Measurements from ENCODE around the gene NID1. TPM values are rescaled to one million over a fixed set of nuclear protein-coding genes. Genes with fewer than 3 reads are reported as not detected.

The NID1 gene
- total and polyA plus RNA-seq, 2 experiments from 2014 or later = 77.7 to 82.0 TPM

DNA sequence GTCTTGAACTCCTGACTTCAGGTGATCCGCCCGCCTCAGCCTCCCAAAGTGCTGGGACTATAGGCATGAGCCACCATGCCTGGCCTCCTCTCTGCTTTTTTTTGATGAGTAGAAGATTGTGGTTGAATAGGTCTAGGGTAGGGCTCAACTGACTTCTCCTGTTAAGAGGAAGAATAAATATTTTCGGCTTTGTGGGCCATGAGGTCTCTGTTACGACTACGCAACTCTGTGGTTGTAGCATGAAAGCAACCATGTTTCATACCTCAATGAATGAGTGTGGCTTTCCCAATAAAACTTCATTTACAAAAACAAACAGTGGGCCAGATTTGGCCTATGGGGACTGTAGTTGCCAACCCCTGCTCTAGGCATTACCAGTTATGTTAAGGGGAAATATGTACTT, 67.8 kb downstream of the NID1 start:
- no peaks in the 10 kb centered on the region for H3K27me3 ChIP-seq (replicated peaks; ENCODE audit: insufficient read depth)
- peaks cover 19% of the 10 kb centered on the region for H3K4me1 ChIP-seq (ENCODE audit: insufficient read depth)
- no peaks in the 10 kb centered on the region for H4K20me1 ChIP-seq (ENCODE audit: insufficient read depth)
- no peaks in the 10 kb centered on the region for H3K9me3 ChIP-seq (ENCODE audit: low read depth)
- H3K4me2 ChIP-seq (ENCODE audit: unreplicated experiment) = no peak overlapping the region
- in situ Hi-C loops (cut with MboI) = no loop called here
- no peaks in the 10 kb centered on the region for H3K79me2 ChIP-seq (ENCODE audit: insufficient read depth)
- DNase-seq = no peak
- no peak for TF ChIP-seq EZH2phosphoT487 (IDR thresholded peaks at IDR 0.05; ENCODE audit: insufficient read depth, low read depth)
- TF ChIP-seq EZH2 (IDR thresholded peaks at IDR 0.05; ENCODE audit: insufficient read depth, poor library complexity, severe bottlenecking) = no peak
- H3K9me2 ChIP-seq (ENCODE audit: insufficient read depth) = no peaks in the 10 kb centered on the region
- no peak overlapping the region for H3K27ac ChIP-seq
- H3F3A ChIP-seq (ENCODE audit: insufficient read depth) = 0 out of 2 replicates have a peak, but pooled peaks cover 3% of the 10 kb centered on the region
- H2AFZ ChIP-seq = no peak overlapping the region
- no peaks in the 10 kb centered on the region for H3K36me3 ChIP-seq (ENCODE audit: low read depth)
- no peak overlapping the region for H3K4me3 ChIP-seq
- WGBS, 2 experiments (ENCODE audit: low coverage in 1 of 2, low lambda C conversion rate in 2 of 2, missing lambda C conversion rate in 2 of 2) = 96 to 99% methylated on average over 4 to 5 of the region's 5 CpGs
- no peak overlapping the region for H3K9ac ChIP-seq

DNA sequence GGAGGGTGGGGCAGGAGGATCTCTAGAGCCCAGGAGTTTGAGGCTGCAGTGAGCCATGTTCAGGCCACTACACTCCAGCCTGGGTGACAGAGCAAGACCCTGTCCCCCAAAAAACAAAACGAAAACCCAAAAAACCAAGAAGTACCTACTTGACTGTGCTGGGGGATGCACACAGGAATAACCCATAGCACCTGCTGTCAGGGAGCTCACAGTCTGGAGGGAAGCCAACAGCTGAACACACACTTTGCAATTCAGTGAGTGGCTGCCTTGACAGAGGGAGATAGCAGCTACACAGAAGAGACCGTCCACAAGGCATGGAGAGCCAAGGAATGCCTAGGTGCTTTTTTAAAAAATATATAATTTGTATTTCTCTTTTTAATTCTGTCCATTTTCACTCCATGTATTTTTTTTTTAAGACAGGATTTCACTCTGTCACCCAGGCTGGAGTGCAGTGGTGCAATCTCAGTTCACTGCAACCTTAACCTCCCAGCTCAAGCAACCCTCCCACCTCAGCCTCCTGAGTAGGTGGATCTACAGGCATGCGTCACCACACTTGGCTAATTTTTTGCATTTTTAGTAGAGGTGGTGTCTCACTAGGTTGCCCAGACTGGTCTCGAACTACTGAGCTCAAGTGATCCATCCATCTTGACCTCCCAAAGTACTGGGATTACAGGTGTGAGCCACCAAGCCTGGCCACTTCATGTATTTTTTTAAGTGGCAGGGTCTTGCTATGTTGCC, 68.7 kb downstream of the NID1 start:
- Histone ChIP-seq H2AFZ (no peak overlapping the region), H3K9me2 (ENCODE audit: insufficient read depth) (no peaks in the 10 kb centered on the region), H3K27me3 (replicated peaks; ENCODE audit: insufficient read depth) (no peaks in the 10 kb centered on the region), H3K79me2 (ENCODE audit: insufficient read depth) (no peaks in the 10 kb centered on the region), H3K4me1 (ENCODE audit: insufficient read depth) (peaks cover 19% of the 10 kb centered on the region), H4K20me1 (ENCODE audit: insufficient read depth) (no peaks in the 10 kb centered on the region), H3K4me2 (ENCODE audit: unreplicated experiment) (no peak overlapping the region), H3K4me3 (no peak overlapping the region), H3K27ac (no peak overlapping the region), H3F3A (ENCODE audit: insufficient read depth) (0 out of 2 replicates have a peak, but pooled peaks cover 3% of the 10 kb centered on the region), H3K36me3 (ENCODE audit: low read depth) (no peaks in the 10 kb centered on the region), H3K9ac (no peak overlapping the region), H3K9me3 (ENCODE audit: low read depth) (no peaks in the 10 kb centered on the region)
- WGBS, 2 experiments (ENCODE audit: low coverage in 1 of 2, low lambda C conversion rate in 2 of 2, missing lambda C conversion rate in 2 of 2) = 96 to 97% methylated on average over 4 of the region's 4 CpGs
- in situ Hi-C loops (cut with MboI) = no loop called here
- TF ChIP-seq EZH2phosphoT487 (IDR thresholded peaks at IDR 0.05; ENCODE audit: insufficient read depth, low read depth) (no peak), EZH2 (IDR thresholded peaks at IDR 0.05; ENCODE audit: insufficient read depth, poor library complexity, severe bottlenecking) (no peak)
- DNase-seq = no peak

DNA sequence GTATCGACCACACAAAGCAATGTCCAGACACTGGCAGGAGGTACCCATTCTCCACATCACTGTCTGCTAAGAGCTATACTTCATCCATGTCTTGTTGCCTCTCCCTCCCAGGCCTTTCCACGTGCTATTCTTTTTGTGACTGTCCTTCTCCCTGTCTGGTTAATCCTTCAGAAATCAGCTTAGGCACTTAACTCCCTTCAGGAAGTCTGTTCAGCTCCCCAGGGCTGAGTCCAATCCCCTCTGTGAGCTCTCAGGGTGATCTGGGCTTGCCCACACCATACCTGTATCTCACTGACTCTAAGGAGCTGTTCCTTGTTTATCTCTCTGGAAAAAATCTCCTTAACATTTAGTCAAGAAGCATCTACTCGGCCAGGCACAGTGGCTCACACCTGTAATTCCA, 69.4 kb downstream of the NID1 start:
- in situ Hi-C loops (cut with MboI) = no loop called here
- H3K9ac ChIP-seq = no peak overlapping the region
- 84 to 92% methylated on average over 3 of the region's 3 CpGs for WGBS, 2 experiments (ENCODE audit: low coverage in 1 of 2, low lambda C conversion rate in 2 of 2, missing lambda C conversion rate in 2 of 2)
- H3K27me3 ChIP-seq (replicated peaks; ENCODE audit: insufficient read depth) = no peaks in the 10 kb centered on the region
- no peaks in the 10 kb centered on the region for H3K79me2 ChIP-seq (ENCODE audit: insufficient read depth)
- no peaks in the 10 kb centered on the region for H4K20me1 ChIP-seq (ENCODE audit: insufficient read depth)
- no peaks in the 10 kb centered on the region for H3K9me2 ChIP-seq (ENCODE audit: insufficient read depth)
- H3K9me3 ChIP-seq (ENCODE audit: low read depth) = no peaks in the 10 kb centered on the region
- no peak for DNase-seq
- no peak overlapping the region for H3K4me2 ChIP-seq (ENCODE audit: unreplicated experiment)
- H3K27ac ChIP-seq = no peak overlapping the region
- H3K4me3 ChIP-seq = no peak overlapping the region
- H3F3A ChIP-seq (ENCODE audit: insufficient read depth) = 0 out of 2 replicates have a peak, but pooled peaks cover 8% of the 10 kb centered on the region
- TF ChIP-seq EZH2 (IDR thresholded peaks at IDR 0.05; ENCODE audit: insufficient read depth, poor library complexity, severe bottlenecking) (no peak), EZH2phosphoT487 (IDR thresholded peaks at IDR 0.05; ENCODE audit: insufficient read depth, low read depth) (no peak)
- no peak overlapping the region for H2AFZ ChIP-seq
- H3K4me1 ChIP-seq (ENCODE audit: insufficient read depth) = peaks cover 18% of the 10 kb centered on the region
- H3K36me3 ChIP-seq (ENCODE audit: low read depth) = no peaks in the 10 kb centered on the region

DNA sequence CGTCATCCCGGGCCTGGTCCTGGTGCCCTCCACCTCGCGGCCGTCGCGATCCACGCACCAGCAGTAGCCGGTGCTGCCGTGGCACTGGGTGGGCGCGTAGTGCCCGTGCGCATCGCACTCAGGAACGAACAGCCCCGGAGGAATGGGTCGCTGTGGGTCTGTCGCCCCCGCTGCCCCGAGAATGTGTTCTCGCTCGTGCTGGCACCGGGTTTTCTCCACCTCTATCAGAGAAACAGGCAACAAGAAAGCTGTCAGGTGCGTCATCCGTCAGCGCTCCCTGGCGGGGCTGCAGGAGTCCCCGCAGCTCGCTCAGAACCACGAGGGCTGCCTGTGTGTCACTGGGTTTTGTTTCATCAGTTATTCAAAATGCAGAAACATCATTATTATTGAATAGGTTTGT, 71.2 kb downstream of the NID1 start:
- in situ Hi-C loops (cut with MboI) = no loop called here
- no peaks in the 10 kb centered on the region for H3K9me2 ChIP-seq (ENCODE audit: insufficient read depth)

More for the DNA sequence above, 71.2 kb downstream of the NID1 start:
- no peak overlapping the region for H3K4me3 ChIP-seq
- H3K27me3 ChIP-seq (replicated peaks; ENCODE audit: insufficient read depth) = no peaks in the 10 kb centered on the region
- H2AFZ ChIP-seq = no peak overlapping the region
- H3K9me3 ChIP-seq (ENCODE audit: low read depth) = no peaks in the 10 kb centered on the region
- peaks cover 8% of the 10 kb centered on the region; the same call in 1 of the 2 replicates for H3K36me3 ChIP-seq (ENCODE audit: low read depth)
- peaks cover 20% of the 10 kb centered on the region for H3F3A ChIP-seq (ENCODE audit: insufficient read depth)
- 97 to 98% methylated on average over 29 to 31 of the region's 31 CpGs for WGBS, 2 experiments (ENCODE audit: low coverage in 1 of 2, low lambda C conversion rate in 2 of 2, missing lambda C conversion rate in 2 of 2)
- no peak overlapping the region for H3K9ac ChIP-seq
- H3K4me2 ChIP-seq (ENCODE audit: unreplicated experiment) = no peak overlapping the region
- no peaks in the 10 kb centered on the region for H3K79me2 ChIP-seq (ENCODE audit: insufficient read depth)
- H3K27ac ChIP-seq = no peak overlapping the region
- no peaks in the 10 kb centered on the region for H3K4me1 ChIP-seq (ENCODE audit: insufficient read depth)
- TF ChIP-seq EZH2 (IDR thresholded peaks at IDR 0.05; ENCODE audit: insufficient read depth, poor library complexity, severe bottlenecking) = no peak
- TF ChIP-seq EZH2phosphoT487 (IDR thresholded peaks at IDR 0.05; ENCODE audit: insufficient read depth, low read depth) = no peak
- no peak for DNase-seq
- H4K20me1 ChIP-seq (ENCODE audit: insufficient read depth) = no peaks in the 10 kb centered on the region
